IMR-90 (cell line): ENCODE measurements around the gene LCE3B. TPM values are rescaled to one million over a fixed set of nuclear protein-coding genes. Genes with fewer than 3 reads are reported as not detected.

Experiments used
- ATAC-seq: fragments of 200-7000 bp; cut with Tn5 transposase; 2 replicates; pipeline ENCODE4 v1.9.1; 2020; ENCODE audit warnings: low read depth, mild to moderate bottlenecking, moderate library complexity
- BruUV-seq: library from RNA; stranded (reverse); fragments of 400-500 nt; replicated peaks from 2 replicates; lab custom pipeline; 2021; lab: Mats Ljungman, UMichigan
- CTCF ChIA-PET: fragments of 300-600 bp; formaldehyde crosslinking; extraction: SDS; loops from one replicate; lab custom pipeline; 2021; ENCODE audit warnings: antibody characterized with exemption; lab: Yijun Ruan, JAX
- POLR2A ChIA-PET: fragments of 300-600 bp; sonication (Branson Sonifier 250); formaldehyde crosslinking; loops from one replicate; lab custom pipeline; 2022; ENCODE audit warnings: antibody characterized with exemption; ENCODE audit not compliant: unreplicated experiment; lab: Charles Lee
- DNase-seq: peaks from one replicate; pipeline ENCODE4 v3.0.0; 2013
- H2AFZ ChIP-seq: replicated peaks from 2 replicates; pipeline ENCODE3; 2013; ENCODE audit warnings: low read length, mild to moderate bottlenecking; ENCODE audit not compliant: poor library complexity
- H2AK5ac ChIP-seq: 2 replicates; pipeline ENCODE4 v1.6.1; 2013; ENCODE audit warnings: low read depth, low read length, inconsistent platforms
- H2AK9ac ChIP-seq: replicated peaks from 2 replicates; pipeline ENCODE3; 2013; ENCODE audit warnings: mild to moderate bottlenecking, low read depth, low read length, moderate library complexity; ENCODE audit not compliant: poor library complexity
- H2BK120ac ChIP-seq: 2 replicates; pipeline ENCODE4 v1.6.1; 2013; ENCODE audit warnings: low read depth, low read length, inconsistent platforms
- H2BK15ac ChIP-seq: 3 replicates; pipeline ENCODE4 v1.6.1; 2013; ENCODE audit warnings: low read depth, low read length, inconsistent platforms
- H2BK20ac ChIP-seq: 2 replicates; pipeline ENCODE4 v1.6.1; 2013; ENCODE audit warnings: low read depth, mild to moderate bottlenecking, inconsistent platforms, low read length, moderate library complexity
- H2BK5ac ChIP-seq: 2 replicates; pipeline ENCODE4 v1.6.1; 2013; ENCODE audit warnings: mild to moderate bottlenecking, low read depth, low read length, inconsistent platforms; ENCODE audit not compliant: poor library complexity, severe bottlenecking
- H3K14ac ChIP-seq: replicated peaks from 2 replicates; pipeline ENCODE4 v1.6.1; 2013; ENCODE audit warnings: low read depth, low read length, inconsistent platforms
- H3K18ac ChIP-seq: 2 replicates; pipeline ENCODE4 v1.6.1; 2013; ENCODE audit warnings: low read depth, low read length, control low read depth
- H3K23ac ChIP-seq: 2 replicates; pipeline ENCODE4 v1.6.1; 2013; ENCODE audit warnings: low read depth, low read length, inconsistent platforms
- H3K27ac ChIP-seq: 2 replicates; pipeline ENCODE4 v1.5.1; 2013; ENCODE audit warnings: mild to moderate bottlenecking, control low read depth, low read length; ENCODE audit not compliant: insufficient read depth
- H3K27me3 ChIP-seq: 2 replicates; pipeline ENCODE4 v1.6.1; 2013; ENCODE audit warnings: low read length; ENCODE audit not compliant: control insufficient read depth, insufficient read depth
- H3K36me3 ChIP-seq: 2 replicates; pipeline ENCODE4 v1.6.1; 2013; ENCODE audit warnings: low read length, mixed read lengths; ENCODE audit not compliant: control insufficient read depth, insufficient read depth
- H3K4ac ChIP-seq: 2 replicates; pipeline ENCODE4 v1.6.1; 2013; ENCODE audit warnings: low read depth, low read length, inconsistent platforms
- H3K4me1 ChIP-seq: 2 replicates; pipeline ENCODE4 v1.6.1; 2013; ENCODE audit warnings: low read length, mixed read lengths; ENCODE audit not compliant: control insufficient read depth, insufficient read depth
- H3K4me2 ChIP-seq: 2 replicates; pipeline ENCODE4 v1.6.1; 2013; ENCODE audit warnings: low read depth, mild to moderate bottlenecking, control low read depth, low read length, moderate library complexity
- H3K4me3 ChIP-seq: 2 replicates; pipeline ENCODE4 v1.5.1; 2013; ENCODE audit warnings: low read depth, mild to moderate bottlenecking, control low read depth, low read length, moderate library complexity; ENCODE audit not compliant: insufficient read depth
- H3K56ac ChIP-seq: 2 replicates; pipeline ENCODE4 v1.6.1; 2013; ENCODE audit warnings: low read length, inconsistent platforms; ENCODE audit not compliant: insufficient read depth; ENCODE audit errors: extremely low read depth
- H3K79me1 ChIP-seq, 2 experiments: 2 replicates each; pipeline ENCODE4 v1.6.1; 2013; ENCODE audit warnings: low read length in 2 of 2, inconsistent platforms in 1 of 2, low read depth in 1 of 2
- H3K9ac ChIP-seq: 2 replicates; pipeline ENCODE4 v1.6.1; 2013; ENCODE audit warnings: low read depth, low read length, control low read depth
- H3K9me1 ChIP-seq: 2 replicates; pipeline ENCODE4 v1.6.1; 2013; ENCODE audit warnings: low read length, inconsistent platforms; ENCODE audit not compliant: insufficient read depth
- H3K9me3 ChIP-seq: 2 replicates; pipeline ENCODE4 v1.6.1; 2013; ENCODE audit warnings: low read length; ENCODE audit not compliant: control insufficient read depth, insufficient read depth
- H4K20me1 ChIP-seq: 2 replicates; pipeline ENCODE4 v1.6.1; 2013; ENCODE audit warnings: low read length, inconsistent platforms; ENCODE audit not compliant: insufficient read depth
- H4K5ac ChIP-seq: 2 replicates; pipeline ENCODE4 v1.6.1; 2013; ENCODE audit warnings: mild to moderate bottlenecking, low read depth, low read length, control low read depth
- H4K8ac ChIP-seq, 2 experiments: 2 replicates each; pipeline ENCODE4 v1.6.1; 2013; ENCODE audit warnings: low read depth in 2 of 2, low read length in 2 of 2, control low read depth in 1 of 2, inconsistent platforms in 1 of 2
- H4K91ac ChIP-seq: 2 replicates; pipeline ENCODE4 v1.6.1; 2013; ENCODE audit warnings: low read depth, low read length, inconsistent platforms; ENCODE audit not compliant: insufficient read depth
- BHLHE40 ChIP-seq: fragments of 150-350 bp; IDR thresholded peaks from 2 replicates; pipeline ENCODE4 v1.6.1; 2016; ENCODE audit warnings: mild to moderate bottlenecking, low read depth, low read length
- CHD1 ChIP-seq: IDR thresholded peaks from 2 replicates; pipeline ENCODE4 v1.6.1; 2012; ENCODE audit warnings: low read depth, low read length, improper control_type of control experiment
- CTCF ChIP-seq: conservative IDR thresholded peaks from 2 replicates; pipeline ENCODE4 v1.5.1; 2012; ENCODE audit warnings: mild to moderate bottlenecking, low read depth, low read length, improper control_type of control experiment
- FOS ChIP-seq: fragments of 150-350 bp; IDR thresholded peaks from 2 replicates; pipeline ENCODE4 v1.6.1; 2016; ENCODE audit warnings: low read depth, low read length
- NFE2L2 ChIP-seq: fragments of 150-350 bp; IDR thresholded peaks from 2 replicates; pipeline ENCODE4 v1.6.1; 2016; ENCODE audit warnings: low read depth, mild to moderate bottlenecking, low read length
- RAD21 ChIP-seq: IDR thresholded peaks from 2 replicates; pipeline ENCODE4 v1.6.1; 2012; ENCODE audit warnings: low read length, improper control_type of control experiment
- SMC3 ChIP-seq: fragments of 150-350 bp; IDR thresholded peaks from 2 replicates; pipeline ENCODE4 v1.6.1; 2016; ENCODE audit warnings: low read depth, mild to moderate bottlenecking, antibody characterized with exemption, low read length, moderate library complexity
- WGBS, 2 experiments: methylation state at CpG; one replicate each; pipeline versions ENCODE4 v1.1.5 to v1.1.7; 2013; ENCODE audit warnings: missing lambda C conversion rate in 2 of 2; ENCODE audit not compliant: insufficient read length in 1 of 2; ENCODE audit errors: extremely low coverage in 2 of 2; 5-methylcytosine and 5-hydroxymethylcytosine counted together
- dilution Hi-C: fragments of 300-500 bp; cut with HindIII; formaldehyde crosslinking; loops from one replicate; pipeline ENCODE4 v1.14.3; 2018; ENCODE audit warnings: low sequenced_read_pairs; ENCODE audit not compliant: unreplicated experiment
- in situ Hi-C: fragments of 300-500 bp; cut with MboI; formaldehyde crosslinking; loops from 3 replicates; pipeline ENCODE4 v1.14.3; 2019; ENCODE audit warnings: low sequenced_read_pairs, inconsistent platforms, mixed read lengths
- intact Hi-C: fragments of 100-400 bp; cut with micrococcal nuclease; formaldehyde crosslinking; loops from 2 replicates; pipeline ENCODE4 v1.10.0; 2022
- polyA plus RNA-seq, 3 experiments: library from polyadenylated mRNA; depleted of rRNA; stranded (reverse); fragments of >200 nt; gene quantifications; 2 replicates each; pipeline ENCODE4 v1.2.3, GENCODE V29; 2012; ENCODE audit warnings: low replicate concordance in 1 of 3
- total RNA-seq: library from RNA; depleted of rRNA; stranded (reverse); fragments of >200 nt; gene quantifications from 2 replicates; pipeline ENCODE4 v1.2.3, GENCODE V29; 2012
- TF ChIP-seq, protein P1 (sequence below): fragments of 150-350 bp; IDR thresholded peaks from 2 replicates; pipeline ENCODE4 v1.6.1; 2016; ENCODE audit warnings: low read depth, mild to moderate bottlenecking, low read length, moderate library complexity, borderline replicate concordance

Gene LCE3B
- total and polyA plus RNA-seq, 2 of the 4 experiments (the other 2 are of a cell fraction): not detected

GRCh38 chr1:152654110-152654509, 40.5 kb downstream of the LCE3B start:
- Histone ChIP-seq H2AK5ac (no peak overlapping the region), H3K79me1 (no peaks in the 10 kb centered on the region), H3K14ac (no peak overlapping the region), H3K56ac (no peak overlapping the region), H3K9me3 (no peaks in the 10 kb centered on the region), H2BK15ac (no peak overlapping the region), H3K4me1 (no peaks in the 10 kb centered on the region), H4K91ac (no peak overlapping the region), H3K4me3 (no peak overlapping the region), H2BK5ac (no peak overlapping the region), H3K4me2 (no peak overlapping the region), H3K36me3 (no peaks in the 10 kb centered on the region), H4K20me1 (no peaks in the 10 kb centered on the region), H4K8ac (no peak overlapping the region), H2AK9ac (no peak overlapping the region), H3K4ac (no peak overlapping the region), H3K27me3 (no peaks in the 10 kb centered on the region), H3K9me1 (no peaks in the 10 kb centered on the region), H2AFZ (no peak overlapping the region), H3K18ac (no peak overlapping the region), H2BK20ac (no peak overlapping the region), H3K23ac (no peak overlapping the region), H2BK120ac (no peak overlapping the region), H4K5ac (no peak overlapping the region), H3K9ac (no peak overlapping the region), H3K27ac (no peak overlapping the region)
- POLR2A ChIA-PET: no interaction called here
- CTCF ChIA-PET: interaction anchor here (0.6 to 0.9 kb wide), 5 partner anchors 8 to 573 kb away, joined by 3 to 7 read pairs (median 4); partner anchors contain the start of gene LCE2D
- WGBS, 2 experiments: no CpG with 5 or more reads among the region's 10 CpGs
- in situ Hi-C loops: loop anchor here (25.0 kb wide), 1 partner anchor 558 kb away; the partner anchor contains the start of genes LELP1 and PRR9
- peak; percentile 33 for DNase-seq
- intact Hi-C loops: loop anchor here (2.0 kb wide), 1 partner anchor 569 kb away; no protein-coding TSS in a partner anchor
- no TSS peak for BruUV-seq
- dilution Hi-C loops: no loop called here
- ATAC-seq: peak; percentile 67
- TF ChIP-seq CHD1 (no peak), SMC3 (peak; percentile 63), CTCF (peak; percentile 74), FOS (no peak), BHLHE40 (no peak), NFE2L2 (no peak), RAD21 (peak; percentile 66)
- TF ChIP-seq, protein P1, sequence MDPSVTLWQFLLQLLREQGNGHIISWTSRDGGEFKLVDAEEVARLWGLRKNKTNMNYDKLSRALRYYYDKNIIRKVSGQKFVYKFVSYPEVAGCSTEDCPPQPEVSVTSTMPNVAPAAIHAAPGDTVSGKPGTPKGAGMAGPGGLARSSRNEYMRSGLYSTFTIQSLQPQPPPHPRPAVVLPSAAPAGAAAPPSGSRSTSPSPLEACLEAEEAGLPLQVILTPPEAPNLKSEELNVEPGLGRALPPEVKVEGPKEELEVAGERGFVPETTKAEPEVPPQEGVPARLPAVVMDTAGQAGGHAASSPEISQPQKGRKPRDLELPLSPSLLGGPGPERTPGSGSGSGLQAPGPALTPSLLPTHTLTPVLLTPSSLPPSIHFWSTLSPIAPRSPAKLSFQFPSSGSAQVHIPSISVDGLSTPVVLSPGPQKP: no peak
